Transverse colon (tissue), 4 donors: ENCODE data around the gene PRKG1. TPM values are rescaled to one million over a fixed set of nuclear protein-coding genes. Genes with fewer than 3 reads are reported as not detected.

Experiments used
- DNase-seq: peaks from one replicate; pipeline ENCODE4 v3.0.0-alpha.2; 2019
- H3K27ac ChIP-seq, 4 donors: fragments of 200-600 bp; sonication (generic); 2 replicates each; pipeline ENCODE4 v1.5.1; 2016 to 2018; ENCODE audit warnings: inconsistent platforms in 4 of 4
- H3K27me3 ChIP-seq: fragments of 200-600 bp; sonication (generic); 2 replicates; pipeline ENCODE4 v1.5.1; 2017; ENCODE audit warnings: inconsistent platforms
- H3K36me3 ChIP-seq, 4 donors: fragments of 200-600 bp; sonication (generic); 2 replicates each; pipeline ENCODE4 v1.5.1; 2017 to 2019; ENCODE audit warnings: inconsistent platforms in 4 of 4
- H3K4me1 ChIP-seq, 4 donors: fragments of 200-600 bp; sonication (generic); 2 replicates each; pipeline ENCODE4 v1.5.1; 2017 to 2020; ENCODE audit warnings: inconsistent platforms in 4 of 4
- H3K4me3 ChIP-seq, 4 donors: fragments of 200-600 bp; sonication (generic); 1 replicate in 1 of 4; 2 replicates in 3 of 4; pipeline versions ENCODE4 v1.5.1 to v1.6.1; 2017 to 2019; ENCODE audit warnings: inconsistent platforms in 4 of 4
- H3K9me3 ChIP-seq, 2 donors: fragments of 200-600 bp; sonication (generic); 2 replicates each; pipeline ENCODE4 v1.5.1; 2017 to 2019; ENCODE audit warnings: inconsistent platforms in 2 of 2
- CTCF ChIP-seq, 5 experiments: fragments of 200-600 bp in 3 of 5; fragments of 450-650 bp in 2 of 5; sonication (generic) in 3 of 5; IDR thresholded peaks; 1 replicate in 2 of 5; 2 replicates in 3 of 5; pipeline ENCODE4 v1.5.1; 2016 to 2017; ENCODE audit warnings: antibody characterized with exemption in 5 of 5, inconsistent platforms in 3 of 5, mild to moderate bottlenecking in 2 of 5, moderate library complexity in 1 of 5
- EP300 ChIP-seq: sonication (generic); formaldehyde crosslinking; IDR thresholded peaks from one replicate; pipeline ENCODE4 v1.6.1; 2017; ENCODE audit warnings: antibody characterized with exemption, low read depth
- POLR2A ChIP-seq: fragments of 450-650 bp; IDR thresholded peaks from one replicate; pipeline ENCODE4 v1.6.1; 2016; ENCODE audit warnings: antibody characterized with exemption, mild to moderate bottlenecking, moderate library complexity
- POLR2AphosphoS5 ChIP-seq, 3 donors: sonication (generic); formaldehyde crosslinking; IDR thresholded peaks; one replicate each; pipeline ENCODE4 v1.6.1; 2016; ENCODE audit warnings: antibody characterized with exemption in 3 of 3
- WGBS, 2 donors: methylation state at CpG; one replicate each; pipeline ENCODE4 v1.1.5; 2018; ENCODE audit warnings: low coverage in 1 of 2; 5-methylcytosine and 5-hydroxymethylcytosine counted together
- in situ Hi-C, 4 donors: fragments of 200-750 bp; cut with MboI; loops; one replicate each; pipeline versions ENCODE4 v1.15.0 to v1.15.1; 2017; ENCODE audit warnings: low sequenced_read_pairs in 3 of 4, low pct_ligation_motif_present in 1 of 4, low pct_unique_long_range_greater_than_20kb in 1 of 4
- intact Hi-C: fragments of 100-400 bp; cut with DNase I; formaldehyde crosslinking; loops from one replicate; pipeline ENCODE4 v1.15.1; 2023; ENCODE audit warnings: low total_unique reads
- total RNA-seq, 4 donors: library from RNA; depleted of rRNA; stranded (reverse); fragments of >200 nt; gene quantifications; one replicate each; pipeline ENCODE4 v1.1.0, GENCODE V29; 2016

PRKG1 gene
- total RNA-seq, 4 donors from 2014 or later: 17.6 to 30.6 (median 26.9) TPM

GRCh38 chr10:51348622-51349021 lies 274.3 kb downstream of the PRKG1 start:
- 83 to 86% methylated on average over 2 to 4 of the region's 4 CpGs for WGBS, 2 donors
- DNase-seq: no peak
- H3K27me3 ChIP-seq: no peaks in the 10 kb centered on the region

GRCh38 chr10:51357170-51357569 lies 282.9 kb downstream of the PRKG1 start:
- H3K4me1 ChIP-seq: no peaks in the 10 kb centered on the region
- H3K36me3 ChIP-seq: no peaks in the 10 kb centered on the region
- DNase-seq: no peak
- no peaks in the 10 kb centered on the region for H3K9me3 ChIP-seq
- TF ChIP-seq POLR2A (no peak), CTCF (IDR thresholded peaks at IDR 0.05) (no peak), POLR2AphosphoS5 (IDR thresholded peaks at IDR 0.05) (no peak), EP300 (no peak)
- in situ Hi-C loops: no loop called here
- no peak overlapping the region for H3K27ac ChIP-seq
- no peak overlapping the region for H3K4me3 ChIP-seq
- H3K27me3 ChIP-seq: no peaks in the 10 kb centered on the region
- 84 to 90% methylated on average over 2 of the region's 2 CpGs for WGBS, 2 donors
- intact Hi-C loops: no loop called here

More at GRCh38 chr10:51348622-51349021, 274.3 kb downstream of the PRKG1 start:
- Histone ChIP-seq H3K4me1 (no peaks in the 10 kb centered on the region), H3K4me3 (no peak overlapping the region), H3K27ac (no peak overlapping the region), H3K9me3 (no peaks in the 10 kb centered on the region), H3K36me3 (no peaks in the 10 kb centered on the region)
- intact Hi-C loops: no loop called here
- no peak for TF ChIP-seq POLR2A
- no peak for TF ChIP-seq POLR2AphosphoS5 (IDR thresholded peaks at IDR 0.05)
- TF ChIP-seq EP300: no peak
- TF ChIP-seq CTCF (IDR thresholded peaks at IDR 0.05): no peak
- in situ Hi-C loops: no loop called here

GRCh38 chr10:51358227-51358626 lies 283.9 kb downstream of the PRKG1 start:
- Histone ChIP-seq H3K36me3 (no peaks in the 10 kb centered on the region), H3K4me3 (no peak overlapping the region), H3K4me1 (no peaks in the 10 kb centered on the region), H3K27ac (no peak overlapping the region), H3K9me3 (no peaks in the 10 kb centered on the region), H3K27me3 (no peaks in the 10 kb centered on the region)
- no peak for TF ChIP-seq POLR2A
- no peak for TF ChIP-seq CTCF (IDR thresholded peaks at IDR 0.05)
- TF ChIP-seq POLR2AphosphoS5 (IDR thresholded peaks at IDR 0.05): no peak
- no peak for TF ChIP-seq EP300
- intact Hi-C loops (no loop called here), in situ Hi-C loops (no loop called here)
- DNase-seq: no peak

GRCh38 chr10:51363415-51363814 lies 289.1 kb downstream of the PRKG1 start:
- Histone ChIP-seq H3K4me3 (no peak overlapping the region), H3K27ac (no peak overlapping the region), H3K4me1 (no peaks in the 10 kb centered on the region), H3K9me3 (no peaks in the 10 kb centered on the region), H3K27me3 (no peaks in the 10 kb centered on the region), H3K36me3 (no peaks in the 10 kb centered on the region)
- in situ Hi-C loops: no loop called here
- WGBS, 2 donors: 86 to 91% methylated on average over 1 to 4 of the region's 4 CpGs
- no peak for TF ChIP-seq CTCF (IDR thresholded peaks at IDR 0.05)
- no peak for TF ChIP-seq POLR2AphosphoS5 (IDR thresholded peaks at IDR 0.05)
- TF ChIP-seq EP300: no peak
- no peak for TF ChIP-seq POLR2A
- intact Hi-C loops: no loop called here
- no peak for DNase-seq
